Measurements from ENCODE around the gene NUTM2A.
"Not testable (repeated sequence)": the region's sequence is repeated elsewhere in the genome, so short reads cannot be mapped to it uniquely, and the experiment has no call there.

Gene NUTM2A

GRCh38 chr10:87280749-87281392, 55.6 kb downstream of the NUTM2A start:
- DNase-seq (ENCODE audit: low spot score): not testable (repeated sequence)

All from D341Med (cell line).